GM12873 (cell line): ENCODE measurements around the gene XPO6.

ENCODE experiments used
- CTCF ChIP-seq: IDR thresholded peaks from 2 replicates; pipeline ENCODE4 v1.5.1; 2012; ENCODE audit warnings: low read depth, mild to moderate bottlenecking, moderate library complexity, low read length, control low read depth; ENCODE audit not compliant: insufficient read depth; ENCODE audit errors: missing control alignments

The XPO6 gene

DNA sequence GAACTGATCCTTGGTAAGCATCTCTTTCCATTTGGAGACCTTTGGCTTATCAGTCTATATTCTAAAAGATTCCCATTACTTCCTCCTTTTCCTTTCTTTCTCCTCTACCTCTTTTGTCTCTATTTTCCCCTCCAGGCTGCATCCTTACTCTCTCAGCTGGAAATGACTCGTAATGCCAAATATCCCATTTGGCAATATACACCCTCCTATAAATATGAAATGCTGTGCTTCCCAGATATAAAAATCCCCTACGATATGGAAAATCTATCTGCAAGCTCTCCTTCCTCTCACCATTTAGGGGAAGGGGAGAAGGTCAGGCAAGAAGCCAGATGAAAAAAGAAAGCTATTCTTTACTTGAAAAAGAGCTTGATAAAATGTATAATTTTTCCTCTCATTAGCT lies 39.9 kb downstream of the XPO6 start:
- TF ChIP-seq CTCF, result no peak

- TF ChIP-seq CTCF, result no peak
Observed at GRCh38 chr16:28168991-28169554, 42.7 kb downstream of the XPO6 start.

DNA sequence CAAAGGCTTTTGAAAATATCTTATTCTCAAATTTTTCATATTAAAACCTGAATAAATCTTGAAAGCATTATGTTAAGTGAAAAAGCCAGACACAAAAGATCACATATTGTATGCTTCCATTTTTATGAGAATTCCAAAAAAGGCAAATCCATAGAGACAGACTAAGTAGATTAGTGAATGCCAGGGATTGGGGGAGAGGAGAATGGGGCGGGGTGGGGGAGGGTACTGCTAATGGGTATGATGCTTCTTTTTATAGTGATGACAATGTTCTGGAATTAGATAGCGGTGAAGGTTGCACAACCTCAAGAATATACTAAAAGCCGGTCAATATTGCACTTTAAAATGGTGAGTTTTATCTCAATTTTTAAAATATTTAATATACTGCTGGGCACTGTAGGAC lies 44.0 kb downstream of the XPO6 start:
- no peak for TF ChIP-seq CTCF

DNA sequence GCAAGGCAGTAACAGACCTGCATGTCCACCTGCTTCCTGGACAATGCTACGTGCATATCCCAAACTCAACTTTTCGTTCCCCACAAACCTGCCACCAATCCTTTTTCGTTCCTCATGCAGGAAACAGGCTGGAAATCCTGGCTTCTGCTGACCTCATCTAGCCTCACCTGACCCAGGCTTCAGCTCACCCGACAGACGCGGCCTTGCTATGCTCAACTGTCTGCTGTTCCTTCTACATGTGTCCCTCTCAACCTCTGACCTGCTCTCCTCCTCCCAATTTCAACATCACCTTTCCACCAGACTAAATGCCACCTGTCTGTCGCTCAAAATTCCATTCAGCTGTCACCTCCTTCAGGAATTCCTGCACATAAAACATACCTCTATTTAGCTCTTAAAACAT lies 44.5 kb downstream of the XPO6 start:
- no peak for TF ChIP-seq CTCF

- TF ChIP-seq CTCF, result no peak
Observed at GRCh38 chr16:28166394-28167208, 45.2 kb downstream of the XPO6 start.

- no peak for TF ChIP-seq CTCF
Observed at GRCh38 chr16:28165598-28165997, 46.2 kb downstream of the XPO6 start.

DNA sequence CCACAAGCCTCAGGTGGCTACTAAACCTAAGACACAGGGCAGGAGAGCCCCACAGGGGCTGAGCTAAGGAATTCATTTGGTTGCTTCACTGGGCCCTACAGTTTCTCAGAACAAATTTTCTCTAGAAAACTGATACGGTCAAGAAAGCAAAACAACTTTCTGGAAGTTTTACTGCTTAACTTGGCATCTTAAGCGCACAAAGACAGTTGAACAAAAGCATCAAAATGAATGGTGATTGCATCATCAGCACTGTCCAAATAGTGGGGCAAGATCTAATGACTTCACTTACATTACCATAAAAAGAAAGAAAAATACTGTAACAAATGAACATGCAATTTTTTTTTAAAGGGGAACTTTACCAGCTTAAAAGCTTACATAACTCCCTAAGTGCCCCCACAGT lies 47.6 kb downstream of the XPO6 start:
- TF ChIP-seq CTCF, result no peak
